NCI-H524 treated with DMSO at 0.1 percent for 48 hours (cell line): ENCODE results near the gene MS4A15.
"Not testable (repeated sequence)": the region's sequence is repeated elsewhere in the genome, so short reads cannot be mapped to it uniquely, and the experiment has no call there.

Source experiments
- DNase-seq: peaks from one replicate; lab custom pipeline; 2025; lab: John Stamatoyannopoulos, UW

MS4A15 gene

DNA sequence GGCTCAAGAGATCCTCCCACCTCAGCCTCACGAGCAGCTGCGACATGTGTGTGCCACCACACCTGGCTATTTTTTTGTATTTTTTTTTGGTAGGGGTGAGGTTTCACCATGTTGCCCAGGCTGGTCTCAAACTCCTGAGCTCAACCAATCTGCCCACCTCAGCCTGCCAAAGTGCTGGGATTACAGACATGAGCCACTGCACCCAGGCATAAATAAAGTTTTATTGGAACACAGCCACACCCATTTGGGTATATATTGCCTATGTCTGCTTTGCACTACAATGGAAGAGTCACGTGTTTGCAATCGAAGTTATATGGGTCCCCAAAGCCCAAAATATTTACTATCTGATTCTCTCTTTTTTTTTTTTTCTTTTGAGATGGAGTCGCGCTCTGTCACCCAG is 1.8 kb upstream of the MS4A15 start:
- DNase-seq: no peak

DNA sequence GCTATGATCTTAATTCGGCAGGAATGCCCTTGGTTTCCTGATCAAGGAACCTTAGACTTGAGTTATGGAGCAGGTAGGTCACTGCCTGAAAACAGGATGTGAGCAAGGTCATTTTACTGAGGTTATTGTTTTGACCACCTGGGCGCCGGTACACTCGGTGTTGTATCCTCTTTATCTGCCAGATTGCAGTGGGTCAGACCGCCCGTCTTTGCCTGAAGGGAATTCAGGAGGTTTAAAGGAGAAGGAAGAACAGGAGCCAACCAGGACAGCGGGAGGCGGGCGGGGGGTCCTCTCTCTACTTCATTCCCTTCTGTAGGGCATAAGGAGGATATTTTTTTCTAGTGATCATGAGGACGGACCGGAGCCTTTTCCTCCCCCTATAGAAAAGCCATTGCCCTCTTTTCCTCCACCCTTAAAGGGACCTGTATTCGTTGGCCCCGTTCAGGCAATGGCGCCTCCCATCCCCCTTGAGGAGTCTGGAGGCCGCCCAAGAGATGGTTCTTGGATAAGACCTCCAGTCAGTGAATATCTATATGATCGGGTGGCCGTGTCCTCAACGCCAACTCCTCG is 649 bp downstream of the MS4A15 start:
- no peak for DNase-seq

- not testable (repeated sequence) for DNase-seq
Observed at GRCh38 chr11:60758671-60759070, 2.0 kb downstream of the MS4A15 start.

- DNase-seq: not testable (repeated sequence)
Observed at GRCh38 chr11:60759438-60760225, 3.0 kb downstream of the MS4A15 start.

DNA sequence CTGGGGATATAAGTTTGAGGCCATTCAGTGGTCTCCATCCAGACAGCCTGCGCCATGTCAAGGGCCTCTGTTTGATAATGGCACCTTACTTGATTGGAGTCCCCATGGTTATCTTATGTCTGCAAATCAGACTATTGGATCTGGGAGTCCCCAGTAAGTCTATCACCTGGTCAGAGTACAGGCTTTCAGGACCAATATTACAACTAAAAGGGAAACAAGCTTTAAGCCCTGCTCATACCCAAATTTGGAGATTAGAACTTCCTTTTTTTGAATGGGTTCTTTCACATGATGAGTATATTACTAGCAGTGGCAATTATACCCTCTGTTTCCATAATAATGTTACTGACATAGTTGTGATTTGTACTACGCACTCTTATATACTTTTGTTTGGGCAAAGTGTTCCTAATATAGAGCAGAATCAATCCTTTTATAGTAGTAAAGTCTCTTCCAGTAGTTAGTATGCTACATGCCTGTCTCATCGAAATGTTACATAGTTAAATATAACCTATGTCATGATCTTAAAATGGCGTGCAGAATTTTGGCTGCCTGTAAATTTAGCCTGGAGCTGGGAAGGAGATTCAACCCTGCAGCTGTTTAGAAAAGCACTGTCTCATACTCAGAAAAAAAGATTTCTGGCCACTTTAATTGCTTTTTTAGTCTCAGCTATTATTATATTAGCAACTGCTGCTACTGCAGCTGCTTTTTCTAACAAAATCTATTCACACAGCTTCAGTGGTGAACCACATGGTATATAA is 4.9 kb downstream of the MS4A15 start:
- no peak for DNase-seq

GRCh38 chr11:60762851-60763691 is 6.4 kb downstream of the MS4A15 start:
- no peak for DNase-seq

GRCh38 chr11:60763692-60764369 is 7.2 kb downstream of the MS4A15 start:
- DNase-seq: no peak

- no peak for DNase-seq
Observed at GRCh38 chr11:60764879-60765278, 8.2 kb downstream of the MS4A15 start.

DNA sequence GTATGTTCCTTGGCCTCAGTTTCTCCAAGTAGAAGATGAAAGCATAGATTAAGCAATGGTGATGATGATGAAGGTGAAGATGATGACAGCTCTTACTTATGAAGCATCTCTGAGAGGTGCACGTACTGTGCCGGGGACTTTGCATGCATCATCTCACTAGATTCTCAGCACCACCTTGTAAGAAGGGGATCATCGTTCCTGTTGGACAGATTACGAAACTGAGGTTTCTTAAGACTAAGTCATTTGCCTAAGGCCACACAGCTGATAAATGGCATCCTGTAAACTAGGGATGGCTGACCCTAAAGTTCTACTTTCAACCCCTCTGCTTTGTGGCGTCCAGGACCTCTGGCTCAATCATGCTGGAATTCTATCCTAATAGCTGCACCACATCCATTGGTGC is 8.7 kb downstream of the MS4A15 start:
- no peak for DNase-seq

GRCh38 chr11:60766547-60766946 is 9.9 kb downstream of the MS4A15 start:
- no peak for DNase-seq

GRCh38 chr11:60767388-60767811 is 10.7 kb downstream of the MS4A15 start:
- DNase-seq: no peak

DNA sequence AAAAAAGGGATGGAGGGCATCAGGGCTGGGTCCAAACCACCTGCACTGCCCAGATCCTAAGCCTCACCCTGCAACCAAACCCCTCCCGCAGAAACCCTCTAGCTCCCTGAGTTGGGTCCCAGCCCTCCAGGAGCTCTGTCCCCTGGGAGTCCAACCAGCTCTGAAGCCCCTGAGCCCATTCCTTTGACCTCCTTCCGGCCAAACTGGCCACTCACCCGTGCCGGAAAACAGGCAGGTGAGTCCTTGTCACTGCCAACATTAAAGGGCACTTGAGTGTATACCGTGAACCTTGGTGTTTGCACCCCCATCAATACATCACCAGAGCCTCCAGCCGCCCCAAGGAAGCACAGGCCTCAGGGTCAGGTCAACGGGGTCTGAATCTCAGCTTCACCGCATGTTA is 11.5 kb downstream of the MS4A15 start:
- DNase-seq: no peak

DNA sequence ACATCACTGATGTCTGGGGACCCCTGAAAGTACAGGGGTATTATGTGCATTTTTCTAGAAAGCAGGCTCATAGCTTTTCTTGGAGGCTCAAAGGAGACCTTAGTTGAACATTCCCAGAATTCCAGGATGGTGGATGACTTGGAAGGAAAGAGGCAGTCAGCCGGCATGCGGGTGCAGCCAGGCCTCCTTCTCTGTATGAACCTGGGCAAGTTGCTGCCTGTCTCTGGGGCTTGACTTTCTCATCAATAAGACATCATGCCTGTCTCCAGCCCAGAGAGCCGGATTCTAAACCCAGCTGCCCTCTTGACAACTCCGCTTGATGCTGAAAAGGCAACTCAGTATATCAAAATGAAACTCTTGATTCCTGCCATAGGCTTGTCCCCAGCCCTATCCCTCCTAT is 12.6 kb downstream of the MS4A15 start:
- no peak for DNase-seq

- no peak for DNase-seq
Observed at GRCh38 chr11:60769811-60770210, 13.1 kb downstream of the MS4A15 start.

DNA sequence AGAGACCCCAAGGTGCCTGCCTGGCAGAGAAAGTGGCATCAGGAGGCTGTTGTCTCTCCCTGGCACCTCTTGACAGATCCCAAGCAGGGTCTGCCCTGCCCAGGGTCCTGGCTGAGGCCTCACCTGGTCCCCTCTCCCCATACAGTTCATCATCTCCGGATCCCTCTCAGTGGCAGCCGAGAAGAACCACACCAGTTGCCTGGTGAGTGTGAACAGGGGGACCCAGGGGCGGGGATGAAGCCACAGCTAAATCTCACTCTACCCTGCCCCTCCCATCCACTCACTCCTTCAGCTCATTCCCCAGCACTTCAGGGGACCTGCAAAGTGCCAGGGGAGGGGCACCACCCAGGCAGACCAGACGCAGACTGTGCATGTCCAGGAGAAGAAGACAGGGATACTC is 14.5 kb downstream of the MS4A15 start:
- no peak for DNase-seq

- no peak for DNase-seq
Observed at GRCh38 chr11:60771879-60772525, 15.3 kb downstream of the MS4A15 start.

GRCh38 chr11:60772666-60773065 is 16.0 kb downstream of the MS4A15 start:
- DNase-seq: no peak

DNA sequence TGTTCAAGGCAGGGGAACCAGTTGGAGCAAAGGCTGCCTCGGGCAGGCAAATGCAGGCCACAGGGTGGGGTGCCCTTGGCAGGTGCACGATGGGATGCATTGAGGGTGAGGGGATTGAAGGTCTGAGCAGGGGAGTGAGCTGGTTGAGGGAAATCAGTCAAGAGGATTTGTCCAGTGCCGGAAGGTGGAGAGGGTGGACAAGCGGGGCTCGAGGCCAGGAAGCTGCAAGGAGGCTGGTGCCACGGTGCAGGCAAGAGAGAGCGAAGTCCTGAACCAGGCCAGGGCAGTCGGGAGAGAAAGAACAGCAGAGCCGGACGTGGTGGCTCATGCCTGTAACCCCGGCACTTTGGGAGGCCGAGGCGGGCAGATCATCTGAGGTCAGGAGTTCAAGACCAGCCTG is 18.1 kb downstream of the MS4A15 start:
- DNase-seq: no peak

- peak; percentile 82 for DNase-seq
Observed at GRCh38 chr11:60775420-60775961, 18.8 kb downstream of the MS4A15 start.

- DNase-seq: no peak
Observed at GRCh38 chr11:60776167-60776566, 19.5 kb downstream of the MS4A15 start.

GRCh38 chr11:60777106-60777505 is 20.4 kb downstream of the MS4A15 start:
- DNase-seq: no peak
